HepG2 (cell line): Measurements from ENCODE around the gene RMND5A. TPM values are rescaled to one million over a fixed set of nuclear protein-coding genes. Genes with fewer than 3 reads are reported as not detected.

ENCODE experiments used
- ATAC-seq: fragments of 200-7000 bp; cut with Tn5 transposase; 3 replicates; pipeline ENCODE4 v1.9.1; 2020; ENCODE audit warnings: mild to moderate bottlenecking, moderate library complexity
- BruUV-seq: library from RNA; stranded (reverse); fragments of 400-500 nt; replicated peaks from 2 replicates; lab custom pipeline; 2021; lab: Mats Ljungman, UMichigan
- CTCF ChIA-PET: fragments of 300-600 bp; formaldehyde crosslinking; extraction: SDS; loops from one replicate; lab custom pipeline; 2021; ENCODE audit warnings: low total read pairs, inconsistent platforms, low intra/inter-chr PET ratio; lab: Yijun Ruan, JAX
- POLR2A ChIA-PET: fragments of 350-600 bp; sonication (Branson Sonifier 250); formaldehyde crosslinking; loops from one replicate; lab custom pipeline; 2020; ENCODE audit warnings: antibody characterized with exemption, inconsistent platforms; lab: Yijun Ruan, JAX
- DNase-seq: peaks from one replicate; pipeline ENCODE4 v3.0.0-alpha.2; 2015; ENCODE audit warnings: low spot score
- FAIRE-seq: peaks from 3 replicates; lab custom pipeline; 2011; peaks lifted over from hg19 to GRCh38; lab: Jason Lieb, UNC
- H2AFZ ChIP-seq: one replicate; pipeline ENCODE4 v1.6.1; 2011; ENCODE audit warnings: low read length, inconsistent platforms
- H3K27ac ChIP-seq: fragments of 300-600 bp; 3 replicates; pipeline ENCODE4 v1.8.0; 2011; ENCODE audit warnings: mixed run types, mild to moderate bottlenecking, mixed read lengths, low read length, inconsistent platforms; ENCODE audit not compliant: insufficient read depth; ENCODE audit errors: extremely low read length
- H3K27me3 ChIP-seq, 2 experiments: fragments of 200-600 bp in 1 of 2; 2 replicates in 1 of 2; 3 replicates in 1 of 2; pipeline versions ENCODE4 v1.6.0 to v1.8.0; 2011; ENCODE audit warnings: low read length in 2 of 2, mild to moderate bottlenecking in 2 of 2, moderate library complexity in 2 of 2, inconsistent platforms in 1 of 2; ENCODE audit not compliant: insufficient read depth in 2 of 2, control insufficient read depth in 1 of 2
- H3K36me3 ChIP-seq, 2 experiments: fragments of 200-600 bp in 1 of 2; replicated peaks in 1 of 2; 2 replicates in 1 of 2; 3 replicates in 1 of 2; pipeline versions ENCODE4 v1.5.1 to v1.8.0; 2011; ENCODE audit warnings: low read length in 2 of 2, inconsistent platforms in 1 of 2; ENCODE audit not compliant: insufficient read depth in 2 of 2, control insufficient read depth in 1 of 2
- H3K4me1 ChIP-seq: 2 replicates; pipeline ENCODE4 v1.5.1; 2012; ENCODE audit warnings: low read length, inconsistent platforms; ENCODE audit not compliant: insufficient read depth
- H3K4me2 ChIP-seq: 2 replicates; pipeline ENCODE4 v1.6.0; 2011; ENCODE audit warnings: low read depth, low read length, inconsistent platforms
- H3K4me3 ChIP-seq, 3 experiments: fragments of 200-600 bp in 1 of 3; sonication (generic), shearing (Covaris generic) in 1 of 3; replicated peaks in 1 of 3; 2 replicates each; pipeline ENCODE4 v1.5.1; 2011 to 2016; ENCODE audit warnings: low read length in 3 of 3, inconsistent platforms in 2 of 3, low read depth in 2 of 3, mild to moderate bottlenecking in 2 of 3, control low read depth in 1 of 3, mixed read lengths in 1 of 3; ENCODE audit not compliant: insufficient read depth in 1 of 3
- H3K79me2 ChIP-seq: one replicate; pipeline ENCODE4 v1.6.1; 2011; ENCODE audit warnings: low read length, inconsistent platforms; ENCODE audit not compliant: insufficient read depth
- H3K9ac ChIP-seq: 2 replicates; pipeline ENCODE4 v1.6.0; 2011; ENCODE audit warnings: mild to moderate bottlenecking, low read depth, low read length, inconsistent platforms; ENCODE audit not compliant: insufficient read depth
- H3K9me3 ChIP-seq: 2 replicates; pipeline ENCODE4 v1.5.1; 2012; ENCODE audit warnings: mild to moderate bottlenecking, low read length
- H4K20me1 ChIP-seq: 2 replicates; pipeline ENCODE4 v1.6.0; 2011; ENCODE audit warnings: inconsistent platforms, mild to moderate bottlenecking, low read length, moderate library complexity; ENCODE audit not compliant: insufficient read depth
- BHLHE40 ChIP-seq: IDR thresholded peaks from 2 replicates; pipeline ENCODE4 v1.6.1; 2011; ENCODE audit warnings: low read length, improper control_type of control experiment
- FOSL2 ChIP-seq: sonication (generic); formaldehyde crosslinking; IDR thresholded peaks from 2 replicates; pipeline ENCODE4 v1.4.0; 2020; ENCODE audit warnings: missing genetic modification reagents
- GTF2F1 ChIP-seq: fragments of 150-350 bp; IDR thresholded peaks from 2 replicates; pipeline ENCODE4 v1.6.1; 2014; ENCODE audit warnings: low read length
- HDAC6 ChIP-seq: fragments of 200-600 bp; sonication (generic); IDR thresholded peaks from 2 replicates; pipeline ENCODE4 v1.7.0; 2017; ENCODE audit warnings: mild to moderate bottlenecking, antibody characterized with exemption, low read length, low read depth
- JUND ChIP-seq: sonication (generic); formaldehyde crosslinking; IDR thresholded peaks from 2 replicates; pipeline ENCODE4 v1.8.0; 2022; ENCODE audit warnings: mild to moderate bottlenecking, missing genetic modification reagents
- NR3C1 ChIP-seq: sonication (generic); formaldehyde crosslinking; IDR thresholded peaks from 2 replicates; pipeline ENCODE4 v1.4.0; 2020; ENCODE audit warnings: missing genetic modification reagents
- SAP130 ChIP-seq: IDR thresholded peaks from 2 replicates; pipeline ENCODE4 v1.6.1; 2016; ENCODE audit warnings: low read depth
- SMAD9 ChIP-seq: sonication (generic); formaldehyde crosslinking; IDR thresholded peaks from 2 replicates; pipeline ENCODE4 v1.5.1; 2020; ENCODE audit warnings: mild to moderate bottlenecking, missing genetic modification reagents
- SP5 ChIP-seq: IDR thresholded peaks from 2 replicates; pipeline ENCODE4 v1.6.1; 2016; ENCODE audit warnings: low read depth, borderline replicate concordance
- SRSF1 ChIP-seq: fragments of 200-400 bp; formaldehyde crosslinking; optimal IDR thresholded peaks from 2 replicates; pipeline ENCODE3; 2017; ENCODE audit warnings: mild to moderate bottlenecking, low read depth, low read length, moderate library complexity
- TCF12 ChIP-seq, 2 experiments: fragments of 450-650 bp in 1 of 2; sonication (generic) in 1 of 2; formaldehyde crosslinking in 1 of 2; IDR thresholded peaks; 2 replicates each; pipeline versions ENCODE4 v1.6.1 to v1.8.0; 2017 to 2022; ENCODE audit warnings: antibody characterized with exemption in 1 of 2, mild to moderate bottlenecking in 1 of 2, missing genetic modification reagents in 1 of 2, moderate library complexity in 1 of 2
- XRCC5 ChIP-seq: fragments of 200-400 bp; formaldehyde crosslinking; optimal IDR thresholded peaks from 2 replicates; pipeline ENCODE3; 2017; ENCODE audit warnings: mild to moderate bottlenecking, low read length
- ZNF230 ChIP-seq: sonication (generic); formaldehyde crosslinking; IDR thresholded peaks from 2 replicates; pipeline ENCODE4 v1.4.0; 2020; ENCODE audit warnings: mild to moderate bottlenecking, missing genetic modification reagents
- ZNF850 ChIP-seq: sonication (generic); formaldehyde crosslinking; conservative IDR thresholded peaks from 2 replicates; pipeline ENCODE4 v1.9.0; 2021; ENCODE audit warnings: mild to moderate bottlenecking, missing genetic modification reagents
- WGBS: methylation state at CpG from one replicate; pipeline ENCODE4 v1.1.6; 2017; ENCODE audit warnings: low lambda C conversion rate; 5-methylcytosine and 5-hydroxymethylcytosine counted together
- in situ Hi-C: cut with HindIII; loops from 2 replicates; pipeline ENCODE4 v1.10.0; 2017; ENCODE audit warnings: low pct_unique_long_range_greater_than_20kb; ENCODE audit not compliant: extremely low pct_ligation_motif_present
- intact Hi-C: fragments of 100-400 bp; cut with micrococcal nuclease; formaldehyde crosslinking; loops from one replicate; pipeline ENCODE4 v1.10.0; 2022; ENCODE audit not compliant: unreplicated experiment
- polyA plus RNA-seq, 8 experiments: library from polyadenylated mRNA; depleted of rRNA in 3 of 8; stranded (reverse) in 7 of 8; unstranded in 1 of 8; fragments of >200 nt; fragmentation: Illumina TruSeq in 4 of 8; extraction: Trizol in 4 of 8; gene quantifications; 2 replicates each; pipeline versions ENCODE4 v1.2.1 to v1.2.3, GENCODE V29; 2011 to 2016; ENCODE audit warnings: low read depth in 4 of 8, missing spikeins in 1 of 8, mixed read lengths in 1 of 8; ENCODE audit not compliant: insufficient read depth in 1 of 8
- total RNA-seq, 5 experiments: library from RNA; depleted of rRNA; stranded (reverse); fragments of >200 nt; fragmentation: Illumina TruSeq; extraction: Trizol; gene quantifications; 2 replicates each; pipeline ENCODE4 v1.2.3, GENCODE V29; 2016; ENCODE audit warnings: low read depth in 1 of 5
- TF ChIP-seq, protein P1 (sequence below): sonication (generic); formaldehyde crosslinking; IDR thresholded peaks from 2 replicates; pipeline ENCODE4 v1.4.0; 2020; ENCODE audit warnings: missing genetic modification reagents
- TF ChIP-seq, protein P2 (sequence below): IDR thresholded peaks from 2 replicates; pipeline ENCODE4 v1.6.1; 2012; ENCODE audit warnings: low read depth, low read length, improper control_type of control experiment
- TF ChIP-seq, protein P3 (sequence below): sonication (generic); formaldehyde crosslinking; IDR thresholded peaks from 2 replicates; pipeline ENCODE4 v1.4.0; 2020; ENCODE audit warnings: low read depth, missing genetic modification reagents
- TF ChIP-seq, protein P4 (sequence below): sonication (generic); formaldehyde crosslinking; IDR thresholded peaks from 2 replicates; pipeline ENCODE4 v1.8.0; 2022; ENCODE audit warnings: missing genetic modification reagents, mild to moderate bottlenecking, inconsistent platforms, borderline replicate concordance

Gene RMND5A
- total and polyA plus RNA-seq, 2 of the 13 experiments (the other 11 are each of a cell fraction or from before 2014, with no cell fraction given), result 31.0 to 66.4 TPM

DNA sequence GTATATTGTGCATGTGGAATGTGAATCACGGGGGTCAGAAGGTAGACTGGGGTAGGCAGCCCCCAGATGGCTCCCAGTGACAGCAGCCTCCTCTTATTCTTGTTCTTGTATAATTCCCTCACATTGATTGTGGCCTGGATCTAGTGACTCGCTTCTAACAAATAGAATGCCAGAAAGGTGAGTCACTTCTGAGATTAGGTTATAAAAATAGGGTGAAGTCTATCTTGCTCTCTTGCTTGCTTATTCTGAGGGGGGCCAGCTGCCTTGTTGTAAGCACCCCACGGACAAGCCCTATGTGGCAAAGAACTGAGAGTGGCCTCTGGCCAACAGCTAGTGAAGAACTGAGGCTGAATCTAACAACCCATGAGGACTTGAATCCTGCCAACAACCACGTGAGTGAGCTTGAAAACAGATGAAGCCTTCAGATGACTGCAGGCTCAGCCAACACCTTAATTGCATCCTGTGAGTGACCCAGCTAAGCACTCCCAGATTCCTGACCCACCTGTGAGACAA lies 15.6 kb upstream of the RMND5A start:
- Histone ChIP-seq H2AFZ (peak overlapping the region; percentile 51), H3K9me3 (no peaks in the 10 kb centered on the region), H3K4me3 (peak overlapping the region in 1 of 3 experiments; percentile 8; a peak in 1 of 6 replicates), H3K36me3 (no peaks in the 10 kb centered on the region), H3K27me3 (no peaks in the 10 kb centered on the region), H3K79me2 (no peaks in the 10 kb centered on the region), H3K9ac (no peak overlapping the region), H4K20me1 (no peaks in the 10 kb centered on the region), H3K27ac (peak overlapping the region; percentile 18), H3K4me2 (peak overlapping the region; percentile 56), H3K4me1 (peaks cover 24% of the 10 kb centered on the region)
- FAIRE-seq, result no peak
- peak; percentile 63 for ATAC-seq
- in situ Hi-C loops, result no loop called here
- peak; percentile 70 for DNase-seq
- 19% methylated on average over 4 of the region's 4 CpGs for WGBS
- CTCF ChIA-PET, result no interaction called here
- BruUV-seq, result no TSS peak
- POLR2A ChIA-PET, result interaction anchor here (0.8 to 1.4 kb wide), 5 partner anchors 9 to 264 kb away, joined by 3 to 5 read pairs (median 4); partner anchors contain the start of gene KDM3A
- intact Hi-C loops, result no loop called here
- TF ChIP-seq TCF12 (IDR thresholded peaks at IDR 0.05), result no peak
- TF ChIP-seq TCF12 (CRISPR knock-in tag; IDR thresholded peaks at IDR 0.05), result no peak
- no peak for TF ChIP-seq SP5 (CRISPR knock-in tag)
- TF ChIP-seq XRCC5, result peak; percentile 37
- TF ChIP-seq SAP130 (CRISPR knock-in tag), result 0 out of 2 replicates have a peak, but pooled peaks have one; percentile 27
- TF ChIP-seq BHLHE40, result 0 out of 2 replicates have a peak, but pooled peaks have one; percentile 18
- no peak for TF ChIP-seq ZNF850 (CRISPR knock-in tag)
- TF ChIP-seq SMAD9, result no peak
- peak; percentile 23; the same call in 1 of the 2 replicates for TF ChIP-seq JUND (CRISPR knock-in tag)
- TF ChIP-seq, protein P1, sequence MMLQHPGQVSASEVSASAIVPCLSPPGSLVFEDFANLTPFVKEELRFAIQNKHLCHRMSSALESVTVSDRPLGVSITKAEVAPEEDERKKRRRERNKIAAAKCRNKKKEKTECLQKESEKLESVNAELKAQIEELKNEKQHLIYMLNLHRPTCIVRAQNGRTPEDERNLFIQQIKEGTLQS, result 0 out of 2 replicates have a peak, but pooled peaks have one; percentile 11
- TF ChIP-seq GTF2F1, result no peak
- TF ChIP-seq, protein P2, sequence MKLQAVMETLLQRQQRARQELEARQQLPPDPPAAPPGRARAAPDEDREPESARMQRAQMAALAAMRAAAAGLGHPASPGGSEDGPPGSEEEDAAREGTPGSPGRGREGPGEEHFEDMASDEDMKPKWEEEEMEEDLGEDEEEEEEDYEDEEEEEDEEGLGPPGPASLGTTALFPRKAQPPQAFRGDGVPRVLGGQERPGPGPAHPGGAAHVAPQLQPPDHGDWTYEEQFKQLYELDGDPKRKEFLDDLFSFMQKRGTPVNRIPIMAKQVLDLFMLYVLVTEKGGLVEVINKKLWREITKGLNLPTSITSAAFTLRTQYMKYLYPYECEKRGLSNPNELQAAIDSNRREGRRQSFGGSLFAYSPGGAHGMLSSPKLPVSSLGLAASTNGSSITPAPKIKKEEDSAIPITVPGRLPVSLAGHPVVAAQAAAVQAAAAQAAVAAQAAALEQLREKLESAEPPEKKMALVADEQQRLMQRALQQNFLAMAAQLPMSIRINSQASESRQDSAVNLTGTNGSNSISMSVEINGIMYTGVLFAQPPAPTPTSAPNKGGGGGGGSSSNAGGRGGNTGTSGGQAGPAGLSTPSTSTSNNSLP, result peak; percentile 51; the same call in 1 of the 2 replicates
- TF ChIP-seq, protein P3, sequence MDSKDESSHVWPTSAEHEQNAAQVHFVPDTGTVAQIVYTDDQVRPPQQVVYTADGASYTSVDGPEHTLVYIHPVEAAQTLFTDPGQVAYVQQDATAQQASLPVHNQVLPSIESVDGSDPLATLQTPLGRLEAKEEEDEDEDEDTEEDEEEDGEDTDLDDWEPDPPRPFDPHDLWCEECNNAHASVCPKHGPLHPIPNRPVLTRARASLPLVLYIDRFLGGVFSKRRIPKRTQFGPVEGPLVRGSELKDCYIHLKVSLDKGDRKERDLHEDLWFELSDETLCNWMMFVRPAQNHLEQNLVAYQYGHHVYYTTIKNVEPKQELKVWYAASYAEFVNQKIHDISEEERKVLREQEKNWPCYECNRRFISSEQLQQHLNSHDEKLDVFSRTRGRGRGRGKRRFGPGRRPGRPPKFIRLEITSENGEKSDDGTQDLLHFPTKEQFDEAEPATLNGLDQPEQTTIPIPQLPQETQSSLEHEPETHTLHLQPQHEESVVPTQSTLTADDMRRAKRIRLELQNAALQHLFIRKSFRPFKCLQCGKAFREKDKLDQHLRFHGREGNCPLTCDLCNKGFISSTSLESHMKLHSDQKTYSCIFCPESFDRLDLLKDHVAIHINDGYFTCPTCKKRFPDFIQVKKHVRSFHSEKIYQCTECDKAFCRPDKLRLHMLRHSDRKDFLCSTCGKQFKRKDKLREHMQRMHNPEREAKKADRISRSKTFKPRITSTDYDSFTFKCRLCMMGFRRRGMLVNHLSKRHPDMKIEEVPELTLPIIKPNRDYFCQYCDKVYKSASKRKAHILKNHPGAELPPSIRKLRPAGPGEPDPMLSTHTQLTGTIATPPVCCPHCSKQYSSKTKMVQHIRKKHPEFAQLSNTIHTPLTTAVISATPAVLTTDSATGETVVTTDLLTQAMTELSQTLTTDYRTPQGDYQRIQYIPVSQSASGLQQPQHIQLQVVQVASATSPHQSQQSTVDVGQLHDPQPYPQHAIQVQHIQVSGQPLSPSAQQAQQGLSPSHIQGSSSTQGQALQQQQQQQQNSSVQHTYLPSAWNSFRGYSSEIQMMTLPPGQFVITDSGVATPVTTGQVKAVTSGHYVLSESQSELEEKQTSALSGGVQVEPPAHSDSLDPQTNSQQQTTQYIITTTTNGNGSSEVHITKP (CRISPR knock-in tag), result 0 out of 2 replicates have a peak, but pooled peaks have one; percentile 8
- TF ChIP-seq NR3C1 (CRISPR knock-in tag), result no peak
- TF ChIP-seq, protein P4, sequence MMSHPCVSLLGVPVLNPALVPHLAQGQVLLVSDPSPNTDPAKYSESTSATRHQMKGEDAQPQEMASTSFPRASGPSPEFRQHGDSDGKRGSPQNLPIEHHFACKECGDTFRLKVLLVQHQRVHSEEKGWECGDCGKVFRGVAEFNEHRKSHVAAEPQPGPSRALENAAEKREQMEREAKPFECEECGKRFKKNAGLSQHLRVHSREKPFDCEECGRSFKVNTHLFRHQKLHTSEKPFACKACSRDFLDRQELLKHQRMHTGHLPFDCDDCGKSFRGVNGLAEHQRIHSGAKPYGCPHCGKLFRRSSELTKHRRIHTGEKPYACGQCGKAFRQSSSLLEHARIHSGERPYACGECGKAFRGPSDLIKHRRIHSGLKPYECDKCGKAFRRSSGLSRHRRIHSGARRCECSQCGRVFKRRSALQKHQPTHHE (CRISPR knock-in tag), result no peak
- TF ChIP-seq ZNF230 (CRISPR knock-in tag), result no peak
- TF ChIP-seq HDAC6, result no peak
- no peak for TF ChIP-seq SRSF1
- TF ChIP-seq FOSL2 (CRISPR knock-in tag), result peak; percentile 85
